Astrocyte of the spinal cord (primary cell): ENCODE measurements around the gene UNC5CL.

Experiments used
- DNase-seq: peaks from one replicate; pipeline ENCODE4 v3.0.0; 2011; ENCODE audit warnings: low read depth, low spot score
- H3K4me3 ChIP-seq: 2 replicates; pipeline ENCODE4 v1.5.1; 2011; ENCODE audit warnings: low read depth, mild to moderate bottlenecking, low read length, moderate library complexity
- in situ Hi-C: cut with HindIII; loops from 2 replicates; pipeline ENCODE4 v1.10.0; 2017; ENCODE audit warnings: low sequenced_read_pairs
- TF ChIP-seq, protein P1 (sequence below): IDR thresholded peaks from 2 replicates; pipeline ENCODE4 v1.5.1; 2012; ENCODE audit warnings: low read depth, mild to moderate bottlenecking, low read length, inconsistent platforms

UNC5CL gene

GRCh38 chr6:41040940-41041536 is 2.0 kb upstream of the UNC5CL start:
- TF ChIP-seq, protein P1, sequence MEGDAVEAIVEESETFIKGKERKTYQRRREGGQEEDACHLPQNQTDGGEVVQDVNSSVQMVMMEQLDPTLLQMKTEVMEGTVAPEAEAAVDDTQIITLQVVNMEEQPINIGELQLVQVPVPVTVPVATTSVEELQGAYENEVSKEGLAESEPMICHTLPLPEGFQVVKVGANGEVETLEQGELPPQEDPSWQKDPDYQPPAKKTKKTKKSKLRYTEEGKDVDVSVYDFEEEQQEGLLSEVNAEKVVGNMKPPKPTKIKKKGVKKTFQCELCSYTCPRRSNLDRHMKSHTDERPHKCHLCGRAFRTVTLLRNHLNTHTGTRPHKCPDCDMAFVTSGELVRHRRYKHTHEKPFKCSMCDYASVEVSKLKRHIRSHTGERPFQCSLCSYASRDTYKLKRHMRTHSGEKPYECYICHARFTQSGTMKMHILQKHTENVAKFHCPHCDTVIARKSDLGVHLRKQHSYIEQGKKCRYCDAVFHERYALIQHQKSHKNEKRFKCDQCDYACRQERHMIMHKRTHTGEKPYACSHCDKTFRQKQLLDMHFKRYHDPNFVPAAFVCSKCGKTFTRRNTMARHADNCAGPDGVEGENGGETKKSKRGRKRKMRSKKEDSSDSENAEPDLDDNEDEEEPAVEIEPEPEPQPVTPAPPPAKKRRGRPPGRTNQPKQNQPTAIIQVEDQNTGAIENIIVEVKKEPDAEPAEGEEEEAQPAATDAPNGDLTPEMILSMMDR: no peak
- DNase-seq: no peak
- H3K4me3 ChIP-seq: no peak overlapping the region
- in situ Hi-C loops: no loop called here

DNA sequence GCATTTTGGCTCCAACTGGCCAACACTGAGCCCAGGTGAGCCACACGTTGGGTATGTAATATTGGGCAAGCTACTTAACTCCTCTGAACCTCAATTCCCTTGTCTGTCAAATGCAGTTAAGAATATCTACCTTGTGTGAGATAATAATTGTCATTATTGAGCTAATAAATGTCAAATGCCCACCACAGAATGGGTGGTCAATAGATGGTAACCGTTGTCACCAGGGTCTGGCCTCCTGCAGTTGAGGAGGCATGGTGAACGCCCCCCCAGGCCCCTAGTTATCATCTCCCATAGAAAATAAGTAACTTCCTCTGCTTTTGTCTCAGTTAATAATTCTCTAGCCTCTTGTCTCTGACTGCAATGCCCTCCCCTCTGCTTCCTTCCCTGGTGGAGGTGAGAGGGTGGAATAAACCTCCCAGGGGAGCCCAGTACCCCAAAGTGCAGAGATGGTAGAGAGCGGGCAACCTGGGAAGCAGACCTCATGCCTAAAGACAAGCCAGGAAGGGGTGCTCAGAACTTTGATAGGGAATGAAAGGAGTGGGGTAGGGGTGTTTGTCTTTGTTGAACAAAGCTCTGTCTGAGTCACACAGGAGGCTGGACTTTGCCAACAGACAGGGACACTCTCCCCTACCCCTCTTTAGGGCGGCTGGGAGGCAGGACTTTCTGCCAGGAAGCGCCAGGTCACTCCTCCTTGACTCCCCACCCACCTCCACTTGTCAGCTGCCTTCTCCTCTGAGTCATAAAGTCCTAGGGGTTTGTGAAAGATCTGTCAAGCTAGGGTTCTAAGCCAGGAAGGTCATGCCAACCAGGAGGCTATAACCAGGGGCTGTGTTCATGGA is 1.3 kb upstream of the UNC5CL start:
- no peak for DNase-seq
- in situ Hi-C loops: no loop called here
- no peak overlapping the region for H3K4me3 ChIP-seq
- TF ChIP-seq, protein P1: no peak

- DNase-seq: no peak
- no peak overlapping the region for H3K4me3 ChIP-seq
- TF ChIP-seq, protein P1: no peak
- in situ Hi-C loops: no loop called here
These were observed 816 bp downstream of the UNC5CL start for GRCh38 chr6:41038205-41038604.

GRCh38 chr6:41037107-41037900 is 1.7 kb downstream of the UNC5CL start:
- H3K4me3 ChIP-seq: no peak overlapping the region
- TF ChIP-seq, protein P1: no peak
- DNase-seq: no peak
- in situ Hi-C loops: no loop called here

DNA sequence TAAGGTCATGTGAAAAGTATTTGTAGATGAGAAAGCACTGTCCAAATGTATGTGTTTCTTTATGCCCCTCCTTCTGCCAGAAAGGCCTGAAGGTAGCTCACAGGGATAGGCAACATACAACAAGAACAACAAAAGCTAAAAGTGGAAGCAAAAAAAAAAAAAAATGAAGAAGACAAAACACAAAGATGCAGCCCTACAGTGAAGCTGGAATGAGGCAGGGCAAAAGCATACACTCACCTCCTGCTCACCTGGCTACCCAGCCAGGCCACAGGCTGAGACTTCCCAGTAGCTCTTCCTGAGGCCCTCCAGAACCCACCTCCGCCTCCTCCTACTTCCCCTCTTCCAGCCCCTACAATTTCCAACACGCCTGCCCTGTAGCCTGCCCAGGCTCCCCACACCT is 2.4 kb downstream of the UNC5CL start:
- TF ChIP-seq, protein P1: no peak
- no peak for DNase-seq
- in situ Hi-C loops: no loop called here

DNA sequence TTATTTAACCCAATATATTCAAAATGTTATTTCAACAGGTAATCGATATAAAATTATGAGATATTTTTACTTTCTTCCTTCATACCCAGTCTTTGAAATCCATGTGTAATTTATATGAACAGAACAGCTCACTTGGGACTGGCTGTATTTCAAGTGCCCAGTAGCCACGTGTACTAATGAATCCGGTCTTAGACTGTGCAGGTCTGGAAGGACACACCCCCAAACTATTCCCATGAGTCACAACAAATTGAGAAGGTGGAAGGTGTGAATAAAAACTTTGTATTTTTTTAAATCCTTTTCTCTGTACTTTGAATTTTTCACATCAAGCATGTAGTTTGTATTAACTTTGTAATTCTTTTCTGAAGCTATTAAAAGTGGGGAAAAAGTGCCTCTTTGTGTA is 2.8 kb downstream of the UNC5CL start:
- no peak overlapping the region for H3K4me3 ChIP-seq
- in situ Hi-C loops: no loop called here
- DNase-seq: no peak
- TF ChIP-seq, protein P1: no peak

More for the DNA sequence above, 2.4 kb downstream of the UNC5CL start:
- no peak overlapping the region for H3K4me3 ChIP-seq
